Measurements from ENCODE around the gene PHACTR1. TPM values are rescaled to one million over a fixed set of nuclear protein-coding genes. Genes with fewer than 3 reads are reported as not detected.

PHACTR1 gene
- total RNA-seq (2022; extraction: Qiagen RNA extraction; ENCODE audit: low read depth): 0.08 TPM in 1 of 5 replicates, not detected in the others

GRCh38 chr6:12716298-12716916 is at the start of gene PHACTR1:
PHACTR1 (plus strand) TSS chr6:12716767.

GRCh38 chr6:13328076-13328874 is 611.7 kb downstream of the PHACTR1 start, which contains the start of gene TBC1D7:
TBC1D7 (minus strand) TSS chr6:13328537; CDS start chr6:13326898, 1,639 bp downstream.

